B cell (primary cell): Measurements from ENCODE around the gene DDX55.

Source experiments
- EZH2 ChIP-seq: IDR thresholded peaks from 2 replicates; pipeline ENCODE4 v1.6.1; 2012; ENCODE audit warnings: borderline replicate concordance, low read depth, mild to moderate bottlenecking, moderate library complexity, low read length; ENCODE audit not compliant: insufficient read depth, poor library complexity, severe bottlenecking
- TF ChIP-seq, protein P1 (sequence below): fragments of 200-600 bp; IDR thresholded peaks from one replicate; pipeline ENCODE4 v1.8.0; 2022; ENCODE audit warnings: antibody characterized with exemption, mild to moderate bottlenecking

DNA sequence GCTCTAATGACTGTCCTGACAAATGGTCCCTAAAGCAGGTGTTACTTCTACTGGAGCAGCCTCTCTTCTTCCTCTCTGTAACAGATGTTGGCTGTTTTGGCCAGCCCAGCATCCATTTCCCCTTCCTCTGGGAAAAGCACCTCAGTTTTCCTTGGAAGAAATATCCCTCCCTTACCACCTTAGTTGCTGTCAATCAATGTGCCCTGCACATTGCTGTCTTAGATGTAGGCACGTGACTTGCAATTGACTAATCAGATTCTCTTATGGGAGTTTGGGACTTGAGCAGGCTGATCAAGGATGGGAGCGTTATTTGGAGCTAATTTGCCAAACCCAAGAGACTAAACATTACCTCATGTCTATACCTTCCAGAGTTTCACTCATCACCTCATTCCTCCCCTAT is 29.5 kb upstream of the DDX55 start:
- TF ChIP-seq, protein P1, sequence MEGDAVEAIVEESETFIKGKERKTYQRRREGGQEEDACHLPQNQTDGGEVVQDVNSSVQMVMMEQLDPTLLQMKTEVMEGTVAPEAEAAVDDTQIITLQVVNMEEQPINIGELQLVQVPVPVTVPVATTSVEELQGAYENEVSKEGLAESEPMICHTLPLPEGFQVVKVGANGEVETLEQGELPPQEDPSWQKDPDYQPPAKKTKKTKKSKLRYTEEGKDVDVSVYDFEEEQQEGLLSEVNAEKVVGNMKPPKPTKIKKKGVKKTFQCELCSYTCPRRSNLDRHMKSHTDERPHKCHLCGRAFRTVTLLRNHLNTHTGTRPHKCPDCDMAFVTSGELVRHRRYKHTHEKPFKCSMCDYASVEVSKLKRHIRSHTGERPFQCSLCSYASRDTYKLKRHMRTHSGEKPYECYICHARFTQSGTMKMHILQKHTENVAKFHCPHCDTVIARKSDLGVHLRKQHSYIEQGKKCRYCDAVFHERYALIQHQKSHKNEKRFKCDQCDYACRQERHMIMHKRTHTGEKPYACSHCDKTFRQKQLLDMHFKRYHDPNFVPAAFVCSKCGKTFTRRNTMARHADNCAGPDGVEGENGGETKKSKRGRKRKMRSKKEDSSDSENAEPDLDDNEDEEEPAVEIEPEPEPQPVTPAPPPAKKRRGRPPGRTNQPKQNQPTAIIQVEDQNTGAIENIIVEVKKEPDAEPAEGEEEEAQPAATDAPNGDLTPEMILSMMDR: no peak
- TF ChIP-seq EZH2: no peak
